Heart right ventricle (tissue), 16 donors: ENCODE measurements around the gene DYNC1LI1. TPM values are rescaled to one million over a fixed set of nuclear protein-coding genes. Genes with fewer than 3 reads are reported as not detected.
A peak's percentile ranks its signal among the peaks of the same experiment; 100 is the strongest.

ENCODE experiments used
- ATAC-seq, 8 donors: fragments of 200-7000 bp; cut with Tn5 transposase; one replicate each; pipeline ENCODE4 v1.9.1; 2020; ENCODE audit warnings: mild to moderate bottlenecking in 8 of 8, moderate library complexity in 8 of 8, moderate number of reproducible peaks in 1 of 8
- DNase-seq, 2 donors: peaks; one replicate each; pipeline ENCODE4 v3.0.0-alpha.2; 2020
- H3K27ac ChIP-seq, 10 donors: fragments of 200-600 bp; sonication (generic) in 2 of 10; one replicate each; pipeline versions ENCODE4 v1.5.0 to v1.8.0; 2020 to 2022; ENCODE audit warnings: mild to moderate bottlenecking in 3 of 10
- H3K27me3 ChIP-seq, 7 donors: fragments of 200-600 bp; one replicate each; pipeline ENCODE4 v1.8.0; 2021 to 2022; ENCODE audit warnings: mild to moderate bottlenecking in 2 of 7
- H3K36me3 ChIP-seq, 9 donors: fragments of 200-600 bp; sonication (generic) in 1 of 9; one replicate each; pipeline versions ENCODE4 v1.5.0 to v1.8.0; 2020 to 2022; ENCODE audit warnings: mild to moderate bottlenecking in 2 of 9
- H3K4me1 ChIP-seq, 9 donors: fragments of 200-600 bp; sonication (generic) in 1 of 9; one replicate each; pipeline versions ENCODE4 v1.5.0 to v1.8.0; 2020 to 2022; ENCODE audit warnings: mild to moderate bottlenecking in 4 of 9
- H3K4me3 ChIP-seq, 10 donors: fragments of 200-600 bp; sonication (generic) in 2 of 10; one replicate each; pipeline versions ENCODE4 v1.5.0 to v1.8.0; 2020 to 2022; ENCODE audit warnings: mild to moderate bottlenecking in 7 of 10, moderate library complexity in 2 of 10
- H3K9me3 ChIP-seq, 11 donors: fragments of 200-600 bp in 10 of 11; sonication (generic) in 2 of 11; one replicate each; pipeline versions ENCODE4 v1.5.0 to v1.8.0; 2013 to 2022; ENCODE audit warnings: mild to moderate bottlenecking in 2 of 11, control low read depth in 1 of 11, moderate library complexity in 1 of 11
- CTCF ChIP-seq, 9 donors: fragments of 200-600 bp; sonication (generic) in 2 of 9; IDR thresholded peaks; one replicate each; pipeline versions ENCODE4 v1.5.0 to v1.8.0; 2021 to 2022; ENCODE audit warnings: antibody characterized with exemption in 9 of 9, mild to moderate bottlenecking in 5 of 9, moderate library complexity in 1 of 9
- WGBS, 2 donors: extraction: QIAGEN DNeasy Blood & Tissue Kit; methylation state at CpG; one replicate each; pipeline ENCODE4 v1.1.7; 2013; ENCODE audit warnings: inconsistent platforms in 1 of 2; 5-methylcytosine and 5-hydroxymethylcytosine counted together
- intact Hi-C, 10 donors: fragments of 100-400 bp; cut with DNase I; formaldehyde crosslinking; loops; one replicate each; pipeline versions ENCODE4 v1.11.1 to v1.14.2; 2022
- polyA plus RNA-seq, 2 donors: library from polyadenylated mRNA; stranded (reverse); fragments of 200-250 nt; gene quantifications; one replicate each; pipeline ENCODE4 v1.2.3, GENCODE V29; 2013
- total RNA-seq, 10 donors: library from RNA; stranded (reverse); fragmentation: NEBNext Ultra II Directional in 3 of 10; extraction: Animal tissue kit (Norgen Biotek cat#: 25700) in 3 of 10; gene quantifications; one replicate each; pipeline versions ENCODE4 v1.2.1 to v1.2.4, GENCODE V29; 2021 to 2023
- donor health status: Arrhythmogenic right ventricular cardiomyopathy.
- donor health status: ischemic (EF 13 %, LVEDD 7.1; RV severe dilation, severe dysfunction).
- donor health status: healthy with polysubstance abuse.
- donor health status: DM: no; HTN: yes; CAD: no.
- donor health status: DM: no; HTN: no; CAD: no.
- donor health status: ischemic (EF 25% LVEDD 6.9; RV normal size, moderate dysfunction).
- donor health status: ischemic (EF 25% LVEDD 5.7; RV mildly dilated, moderate dysfunction).
- donor health status: healthy.
- donor health status: DM: yes; HTN: yes; CAD: no.
- donor health status: Ischemic cardiomyopathy.
- donor health status: ischemic (EF 35%, LVEDD 5.7; RV mildly dilated, moderate dysfunction).
- donor health status: nonischemic (EF 11% LVEDD 7.7; RV severe dilation, severe dysfunction).
- donor health status: DM: yes; HTN: yes; CAD: no.
- donor health status: PGD.
- donor health status: ischemic (EF 29% LVEDD 5.4; RV normal size, mild dysfunction).
- donor health status: nonischemic (EF 23%, LVEDD 6.1; RV moderate dilation, normal function).

DYNC1LI1 gene
- total and polyA plus RNA-seq, 12 donors, result 23.4 to 69.9 (median 52.4) TPM

GRCh38 chr3:32500880-32501782, 69.5 kb downstream of the DYNC1LI1 start:
- intact Hi-C loops, result loop anchor here in 3 of 10 donors (10.0 kb wide), 1 partner anchor 74 kb away; the partner anchor contains the start of gene DYNC1LI1 (in 3 of the 3)
- Histone ChIP-seq H3K27ac (peak overlapping the region in 8 of 10 donors; percentile 86 to 99 (median 98)), H3K4me1 (peaks cover 0 to 52% (median 19%) of the 10 kb centered on the region in 9 donors), H3K27me3 (no peaks in the 10 kb centered on the region), H3K36me3 (peaks cover 0 to 12% (median 0%) of the 10 kb centered on the region in 9 donors), H3K4me3 (peak overlapping the region in 9 of 10 donors; percentile 61 to 97 (median 86)), H3K9me3 (no peaks in the 10 kb centered on the region)
- no peak for TF ChIP-seq CTCF (IDR thresholded peaks at IDR 0.05)
- ATAC-seq (no peak), DNase-seq (no peak)
- WGBS, 2 donors, result 72 to 75% methylated on average over 25 of the region's 25 CpGs

GRCh38 chr3:32500231-32500630, 70.4 kb downstream of the DYNC1LI1 start:
- peak overlapping the region in 1 of 10 donors; percentile 88 for H3K4me3 ChIP-seq
- no peak for ATAC-seq
- 74% methylated on average over 2 of the region's 2 CpGs for WGBS, 2 donors

GRCh38 chr3:32499585-32499984, 71.1 kb downstream of the DYNC1LI1 start:
- 79 to 81% methylated on average over 2 of the region's 2 CpGs for WGBS, 2 donors
- H3K27me3 ChIP-seq, result no peaks in the 10 kb centered on the region
- H3K4me3 ChIP-seq, result no peak overlapping the region
- TF ChIP-seq CTCF (IDR thresholded peaks at IDR 0.05), result no peak
- H3K9me3 ChIP-seq, result no peaks in the 10 kb centered on the region
- H3K4me1 ChIP-seq, result peaks cover 0 to 65% (median 27%) of the 10 kb centered on the region in 9 donors
- DNase-seq (no peak), ATAC-seq (no peak)
- H3K27ac ChIP-seq, result no peak overlapping the region
- H3K36me3 ChIP-seq, result peaks cover 0 to 12% (median 0%) of the 10 kb centered on the region in 9 donors
- intact Hi-C loops, result loop anchor here in 1 of 10 donors (5.0 kb wide), 1 partner anchor 957 kb away; no protein-coding TSS in a partner anchor

More at GRCh38 chr3:32500231-32500630, 70.4 kb downstream of the DYNC1LI1 start:
- TF ChIP-seq CTCF (IDR thresholded peaks at IDR 0.05), result no peak
- intact Hi-C loops, result loop anchor here in 3 of 10 donors (10.0 kb wide), 1 partner anchor 75 kb away; the partner anchor contains the start of gene DYNC1LI1 (in 3 of the 3)
- Histone ChIP-seq H3K27me3 (no peaks in the 10 kb centered on the region), H3K9me3 (no peaks in the 10 kb centered on the region), H3K4me1 (peaks cover 0 to 59% (median 27%) of the 10 kb centered on the region in 9 donors), H3K27ac (peak overlapping the region in 1 of 10 donors; percentile 99), H3K36me3 (peaks cover 0 to 12% (median 0%) of the 10 kb centered on the region in 9 donors)
- DNase-seq, result no peak

GRCh38 chr3:32498992-32499391, 71.7 kb downstream of the DYNC1LI1 start:
- no peak for TF ChIP-seq CTCF (IDR thresholded peaks at IDR 0.05)
- intact Hi-C loops, result loop anchor here in 1 of 10 donors (5.0 kb wide), 1 partner anchor 957 kb away; no protein-coding TSS in a partner anchor
- H3K4me1 ChIP-seq, result peaks cover 0 to 71% (median 27%) of the 10 kb centered on the region in 9 donors

More at GRCh38 chr3:32498992-32499391, 71.7 kb downstream of the DYNC1LI1 start:
- ATAC-seq (no peak), DNase-seq (no peak)
- WGBS, 2 donors, result 89 to 90% methylated on average over 3 of the region's 3 CpGs
- no peak overlapping the region for H3K27ac ChIP-seq
- H3K36me3 ChIP-seq, result peaks cover 0 to 12% (median 0%) of the 10 kb centered on the region in 9 donors
- no peaks in the 10 kb centered on the region for H3K9me3 ChIP-seq
- no peaks in the 10 kb centered on the region for H3K27me3 ChIP-seq
- no peak overlapping the region for H3K4me3 ChIP-seq
